ENCODE data around the gene PCNT.

PCNT gene

GRCh38 chr21:46323710-46324389 lies at the start of gene PCNT, which contains the start of gene C21orf58:
PCNT (plus strand) TSS chr21:46324156; CDS start chr21:46324229, 73 bp downstream.
C21orf58 (minus strand) TSS chr21:46323870; CDS start chr21:46322738, 1,132 bp downstream.
- DNase-seq (ENCODE audit: low read depth in 3 of 3) = peak; percentile 94 to 96 (median 96)

GRCh38 chr21:46274797-46275390 lies 49.1 kb upstream of the PCNT start:
- DNase-seq (ENCODE audit: low read depth in 3 of 3) = no peak

GRCh38 chr21:46284077-46284644 lies 39.8 kb upstream of the PCNT start:
- no peak for DNase-seq (ENCODE audit: low read depth in 3 of 3)

- no peak for DNase-seq (ENCODE audit: low read depth in 3 of 3)
These were observed 39.2 kb upstream of the PCNT start for GRCh38 chr21:46284733-46285132.

- DNase-seq (ENCODE audit: low read depth in 3 of 3) = no peak
These were observed 38.7 kb upstream of the PCNT start, which contains the start of gene MCM3AP for GRCh38 chr21:46285206-46285661. MCM3AP (minus strand) TSS chr21:46285611; CDS start chr21:46285286, 325 bp downstream.

GRCh38 chr21:46285761-46286647 lies 38.0 kb upstream of the PCNT start, which contains the start of gene YBEY:
YBEY (plus strand) TSS chr21:46286342; CDS start chr21:46286914, 572 bp downstream.
- peak; percentile 75 to 83 (median 77) for DNase-seq (ENCODE audit: low read depth in 3 of 3)

- DNase-seq (ENCODE audit: low read depth in 3 of 3) = no peak
These were observed 37.3 kb upstream of the PCNT start for GRCh38 chr21:46286648-46287002.

GRCh38 chr21:46287541-46287940 lies 36.4 kb upstream of the PCNT start:
- DNase-seq (ENCODE audit: low read depth in 3 of 3) = no peak

GRCh38 chr21:46289655-46290179 lies 34.2 kb upstream of the PCNT start:
- DNase-seq (ENCODE audit: low read depth in 3 of 3) = no peak

- DNase-seq (ENCODE audit: low read depth in 3 of 3) = no peak
These were observed 32.4 kb upstream of the PCNT start for GRCh38 chr21:46291561-46291960.

- DNase-seq (ENCODE audit: low read depth in 3 of 3) = no peak
These were observed 29.2 kb upstream of the PCNT start for GRCh38 chr21:46294647-46295176.

- DNase-seq (ENCODE audit: low read depth in 3 of 3) = no peak
These were observed 28.7 kb upstream of the PCNT start for GRCh38 chr21:46295177-46295770.

GRCh38 chr21:46295996-46296752 lies 27.8 kb upstream of the PCNT start:
- peak in 2 of 3 donors; percentile 28 to 41 for DNase-seq (ENCODE audit: low read depth in 3 of 3)

GRCh38 chr21:46297338-46298271 lies 26.4 kb upstream of the PCNT start:
- DNase-seq (ENCODE audit: low read depth in 3 of 3) = no peak

- no peak for DNase-seq (ENCODE audit: low read depth in 3 of 3)
These were observed 24.8 kb upstream of the PCNT start for GRCh38 chr21:46299167-46299566.

- DNase-seq (ENCODE audit: low read depth in 3 of 3) = no peak
These were observed 22.2 kb upstream of the PCNT start for GRCh38 chr21:46301759-46302158.

- DNase-seq (ENCODE audit: low read depth in 3 of 3) = no peak
These were observed 19.5 kb upstream of the PCNT start for GRCh38 chr21:46304437-46304836.

- no peak for DNase-seq (ENCODE audit: low read depth in 3 of 3)
These were observed 19.0 kb upstream of the PCNT start for GRCh38 chr21:46304955-46305354.

GRCh38 chr21:46307625-46308024 lies 16.3 kb upstream of the PCNT start:
- DNase-seq (ENCODE audit: low read depth in 3 of 3) = no peak
